GM12874 (cell line): Measurements from ENCODE around the gene PEAK3.

Source experiments
- CTCF ChIP-seq: IDR thresholded peaks from 2 replicates; pipeline ENCODE4 v1.5.1; 2011; ENCODE audit warnings: low read depth, mild to moderate bottlenecking, control low read depth, low read length, moderate library complexity; ENCODE audit not compliant: insufficient read depth

Gene PEAK3

GRCh38 chr19:2254064-2254872 lies 27.7 kb downstream of the PEAK3 start:
- TF ChIP-seq CTCF, result no peak; the same call in 1 of the 2 replicates

- TF ChIP-seq CTCF, result peak; percentile 44; the same call in 1 of the 2 replicates
Measured at GRCh38 chr19:2253106-2254063, 28.6 kb downstream of the PEAK3 start.

GRCh38 chr19:2252797-2253105 lies 29.2 kb downstream of the PEAK3 start:
- no peak for TF ChIP-seq CTCF

- TF ChIP-seq CTCF, result no peak
Measured at GRCh38 chr19:2252055-2252796, 29.7 kb downstream of the PEAK3 start.

- no peak for TF ChIP-seq CTCF
Measured at GRCh38 chr19:2251106-2252054, 30.6 kb downstream of the PEAK3 start.

- TF ChIP-seq CTCF, result no peak
Measured at GRCh38 chr19:2250766-2251105, 31.2 kb downstream of the PEAK3 start.
